Measurements from ENCODE around the gene PLPP2. TPM values are rescaled to one million over a fixed set of nuclear protein-coding genes. Genes with fewer than 3 reads are reported as not detected.

PLPP2 gene
- total RNA-seq, 1 donor from 2014 or later = 224 TPM

GRCh38 chr19:315811-316210 is 24.6 kb upstream of the PLPP2 start:
- DNase-seq (ENCODE audit: low spot score) = no peak

DNA sequence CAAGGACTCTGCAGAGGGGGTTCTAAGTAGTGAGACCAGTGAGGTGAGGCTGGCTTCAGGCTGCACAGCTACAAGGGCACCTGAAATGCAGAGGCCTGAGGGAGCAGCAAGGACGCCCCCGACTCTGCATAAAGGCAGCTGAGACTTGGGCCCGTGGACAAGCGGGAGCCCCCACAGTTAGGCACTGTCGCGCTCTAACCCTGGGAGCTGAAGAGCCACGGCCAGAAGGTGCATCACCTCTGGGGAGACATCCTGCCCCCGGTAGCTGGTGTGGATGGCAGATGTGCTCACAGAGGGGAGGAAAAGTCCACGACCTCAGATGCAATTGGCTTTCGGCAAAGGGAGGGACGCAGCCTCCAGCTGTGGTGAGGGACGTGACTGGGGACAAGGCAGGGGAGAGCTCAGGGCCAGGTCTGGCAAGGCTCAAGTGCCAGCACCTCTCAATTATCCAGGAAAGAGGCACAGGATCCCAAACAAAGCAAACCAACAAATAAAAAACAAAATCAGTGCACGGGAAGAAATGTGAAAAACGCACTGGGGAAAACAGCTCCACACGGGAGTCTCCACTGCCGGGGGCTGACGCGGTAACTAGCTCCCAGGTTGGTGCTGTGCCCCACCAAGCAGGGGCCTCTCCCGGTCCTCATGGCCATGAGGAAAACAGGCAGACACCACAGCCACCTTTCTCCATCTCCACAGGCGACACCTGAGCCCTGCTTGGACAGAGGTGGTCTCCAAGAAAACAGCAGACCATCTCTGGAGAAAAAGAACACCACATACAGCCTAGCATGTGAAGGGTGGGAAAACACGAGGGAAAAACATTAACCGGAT is 23.0 kb upstream of the PLPP2 start:
- DNase-seq (ENCODE audit: low spot score) = no peak

DNA sequence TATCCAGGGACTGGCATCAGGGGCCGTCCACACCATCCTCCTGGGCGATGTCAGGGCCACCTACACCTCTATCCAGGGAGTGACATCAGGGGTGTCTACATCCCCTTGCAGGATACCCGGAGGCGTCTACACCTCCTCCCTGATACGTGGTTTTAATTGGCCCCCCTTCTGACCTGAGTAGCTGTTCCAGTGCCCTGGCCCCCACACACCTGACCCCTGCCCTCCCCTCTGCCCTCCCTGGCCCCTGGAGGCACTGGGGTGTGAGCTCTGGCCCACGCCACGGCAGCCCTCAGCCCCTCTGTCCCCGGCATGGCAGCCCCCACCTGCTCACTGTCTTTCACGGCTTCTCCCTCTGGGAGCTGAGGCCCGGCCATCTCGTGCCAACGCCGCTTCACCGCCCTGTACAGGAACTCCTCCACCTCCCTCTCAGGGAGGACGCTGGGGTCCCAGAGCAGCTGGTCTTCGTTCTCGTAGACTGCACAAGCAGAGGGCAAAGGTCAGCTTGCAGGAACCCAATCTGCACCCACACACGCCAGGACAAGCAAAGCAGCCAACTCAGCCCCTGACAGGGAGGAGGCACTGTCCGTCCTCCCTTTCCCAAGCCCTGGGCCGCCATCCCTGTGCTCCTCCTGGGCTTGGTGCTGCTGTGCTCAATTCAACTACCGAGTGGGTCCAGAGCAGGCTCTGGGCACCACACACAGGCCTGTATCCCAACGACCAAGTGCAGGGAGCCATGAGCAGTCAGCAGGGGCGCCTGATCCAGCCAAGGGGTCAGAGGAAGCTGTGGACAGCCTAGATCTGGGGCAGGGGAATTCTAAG is 22.2 kb upstream of the PLPP2 start:
- DNase-seq (ENCODE audit: low spot score) = no peak

DNA sequence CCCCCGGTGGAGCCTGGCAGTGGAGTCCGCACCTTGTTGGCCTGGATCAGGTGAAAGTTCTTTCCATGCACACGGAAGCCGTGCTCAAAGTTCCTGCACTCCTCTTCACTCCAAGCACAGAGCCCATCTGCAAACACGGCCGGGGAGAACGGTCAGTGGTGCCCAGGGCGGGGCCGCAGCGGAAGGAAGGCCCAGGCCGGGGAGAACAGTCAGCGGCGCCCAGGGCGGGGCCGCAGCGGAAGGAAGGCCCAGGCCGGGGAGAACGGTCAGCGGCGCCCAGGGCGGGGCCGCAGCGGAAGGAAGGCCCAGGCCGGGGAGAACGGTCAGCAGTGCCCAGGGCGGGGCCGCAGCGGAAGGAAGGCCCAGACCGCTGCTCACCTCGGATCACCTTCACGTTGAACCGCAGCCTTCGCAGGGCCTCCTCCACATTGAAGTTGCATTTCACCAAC is 20.6 kb upstream of the PLPP2 start:
- DNase-seq (ENCODE audit: low spot score) = no peak

- no peak for DNase-seq (ENCODE audit: low spot score)
These were observed 19.7 kb upstream of the PLPP2 start for GRCh38 chr19:310781-311496.

- DNase-seq (ENCODE audit: low spot score) = no peak
These were observed 19.0 kb upstream of the PLPP2 start for GRCh38 chr19:310141-310651.

GRCh38 chr19:309206-309565 is 18.0 kb upstream of the PLPP2 start:
- DNase-seq (ENCODE audit: low spot score) = no peak

- DNase-seq (ENCODE audit: low spot score) = no peak
These were observed 17.4 kb upstream of the PLPP2 start for GRCh38 chr19:308471-309205.

DNA sequence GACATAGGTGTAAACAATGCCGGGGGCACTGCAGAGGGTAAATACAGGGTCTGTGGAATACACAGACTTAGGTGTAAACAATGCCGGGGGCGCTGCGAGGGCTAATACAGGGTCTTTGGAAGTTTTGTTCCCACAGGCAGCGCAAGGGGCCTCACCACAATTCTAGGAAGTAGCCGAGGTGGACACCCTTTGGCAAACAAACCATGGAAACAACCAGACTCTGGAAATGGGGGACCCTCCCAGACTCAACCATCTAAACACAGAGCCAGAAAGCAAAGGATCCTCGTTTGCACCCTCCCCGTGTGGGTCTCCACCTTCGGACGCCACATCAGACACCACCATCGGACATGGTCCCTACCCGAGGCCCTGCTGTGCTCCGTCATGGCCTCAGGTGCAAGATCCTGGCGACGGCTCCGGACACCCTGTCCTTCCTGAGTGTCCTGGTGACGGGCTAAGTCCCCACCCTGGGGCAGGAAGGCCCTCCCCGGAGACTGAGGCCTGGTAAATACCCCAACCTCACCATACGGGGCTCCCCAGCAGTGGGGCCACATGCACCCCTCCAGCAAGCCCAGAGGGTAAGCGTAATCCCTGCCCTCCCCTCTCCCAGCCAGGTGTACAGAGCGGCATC is 16.7 kb upstream of the PLPP2 start:
- DNase-seq (ENCODE audit: low spot score) = no peak

- DNase-seq (ENCODE audit: low spot score) = no peak
These were observed 15.9 kb upstream of the PLPP2 start for GRCh38 chr19:307111-307531.

DNA sequence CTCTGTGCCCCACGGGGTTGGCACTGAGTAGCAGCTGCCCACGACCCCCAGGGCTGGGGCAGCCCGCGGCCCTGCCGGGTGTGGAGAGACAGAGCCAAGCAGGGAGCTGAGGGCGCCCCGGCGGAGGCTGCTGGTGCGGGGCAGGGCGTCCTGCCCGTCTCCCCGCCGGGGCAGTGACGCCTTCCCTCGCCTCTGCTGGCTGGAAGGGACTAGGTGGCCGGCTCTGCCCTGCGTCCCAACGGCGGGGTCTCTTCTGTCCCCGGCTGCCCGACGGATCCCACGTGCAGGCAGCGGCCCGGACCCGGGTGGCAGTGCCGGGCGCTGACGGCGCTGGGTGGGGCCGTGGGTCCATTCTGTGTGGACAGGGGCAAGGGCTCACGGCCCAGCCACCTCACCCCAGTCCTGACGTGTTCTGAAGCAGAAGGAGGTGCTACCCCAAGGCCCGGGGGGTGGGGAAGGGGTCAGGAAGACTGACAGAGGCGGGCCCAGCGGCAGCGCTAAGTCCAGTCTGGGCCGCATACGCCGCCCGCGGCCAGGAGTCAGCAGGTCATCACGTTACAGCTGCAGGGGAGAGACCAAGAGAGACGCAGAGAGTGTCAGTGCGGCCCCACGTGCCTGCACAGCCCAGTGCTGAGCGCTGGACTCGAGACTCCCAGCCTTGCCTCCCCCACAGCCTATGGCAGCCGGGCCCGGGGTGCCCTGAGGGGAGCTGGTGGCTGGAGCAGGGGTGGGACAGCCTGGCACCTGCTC is 15.1 kb upstream of the PLPP2 start:
- no peak for DNase-seq (ENCODE audit: low spot score)

DNA sequence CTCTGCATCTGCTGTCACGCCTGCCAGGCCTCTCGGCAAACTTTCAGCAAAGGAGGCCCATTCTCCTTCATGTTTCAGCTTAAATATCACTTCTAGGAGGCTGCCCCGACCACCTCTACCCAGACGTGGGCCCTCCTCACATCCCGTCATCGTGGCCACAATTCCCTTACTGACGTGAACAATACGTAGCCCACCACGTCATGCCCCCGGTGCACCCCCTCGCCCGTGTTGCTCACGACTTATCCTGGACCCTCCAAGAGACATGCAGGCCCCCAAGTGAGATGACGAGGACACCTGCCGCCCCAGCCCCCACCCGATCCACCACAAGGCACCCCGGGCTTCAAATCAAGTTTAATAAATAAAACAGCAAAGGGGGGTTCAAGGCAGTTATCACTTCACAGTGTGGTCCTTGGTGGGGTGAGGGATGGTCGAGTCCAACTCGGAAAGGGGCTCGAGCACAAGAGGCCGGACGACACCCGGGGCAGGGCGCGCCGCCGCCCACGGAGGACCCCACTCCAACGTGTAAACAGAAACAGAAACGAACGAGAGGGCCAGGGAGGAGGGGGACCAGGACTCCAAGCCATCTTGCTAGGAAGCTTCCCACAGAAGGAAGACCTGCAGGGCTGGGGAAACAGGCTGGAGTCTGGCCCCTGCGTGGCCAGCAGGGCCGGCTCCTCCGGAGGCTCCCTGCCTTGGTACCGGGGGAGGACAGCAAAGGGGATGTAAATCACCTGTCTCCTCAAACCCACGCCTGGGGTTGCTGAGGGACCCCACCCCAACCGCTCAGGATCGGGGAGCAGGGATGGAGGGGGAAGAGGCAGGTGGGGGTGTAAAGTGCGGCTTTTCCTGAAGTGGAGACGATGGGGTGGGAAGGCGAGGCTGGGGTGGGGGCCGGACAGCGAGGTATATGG is 14.3 kb upstream of the PLPP2 start:
- no peak for DNase-seq (ENCODE audit: low spot score)

DNA sequence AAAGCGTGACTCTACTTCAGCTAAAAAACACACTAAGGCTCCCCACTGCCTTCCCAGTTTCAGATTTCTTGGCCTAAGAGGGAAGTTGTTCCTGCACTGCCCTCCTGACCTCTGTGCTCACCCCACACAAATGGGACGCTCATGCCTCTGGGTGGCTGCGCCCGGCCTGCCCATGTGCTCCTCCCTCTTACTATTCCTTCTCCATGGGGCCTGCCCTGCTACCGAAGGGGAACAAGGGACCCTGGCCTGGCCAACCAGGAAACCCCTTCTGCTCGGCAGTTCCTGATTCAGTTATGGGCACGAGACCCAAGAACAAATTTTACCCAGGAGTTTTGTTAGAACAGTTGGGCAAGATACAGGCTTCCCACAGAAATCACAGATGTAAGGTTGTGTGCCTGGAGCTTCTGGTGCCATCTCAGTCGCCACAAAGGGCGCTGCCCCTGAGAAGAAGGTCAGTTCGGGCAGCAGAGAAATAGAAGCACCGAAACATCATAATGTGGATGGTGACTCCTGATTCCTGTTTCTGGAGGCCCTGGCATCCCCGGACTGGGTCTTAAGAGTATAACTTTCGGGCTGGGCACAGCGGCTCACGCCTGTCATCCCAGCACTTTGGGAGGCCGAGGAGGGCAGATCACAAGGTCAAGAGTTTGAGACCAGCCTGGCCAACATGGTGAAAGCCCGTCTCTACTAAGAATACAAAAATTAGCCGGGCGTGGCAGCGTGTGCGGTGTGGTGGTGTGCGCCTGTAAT is 5.4 kb upstream of the PLPP2 start:
- DNase-seq (ENCODE audit: low spot score) = no peak

GRCh38 chr19:295687-296370 is 4.6 kb upstream of the PLPP2 start:
- DNase-seq (ENCODE audit: low spot score) = no peak

DNA sequence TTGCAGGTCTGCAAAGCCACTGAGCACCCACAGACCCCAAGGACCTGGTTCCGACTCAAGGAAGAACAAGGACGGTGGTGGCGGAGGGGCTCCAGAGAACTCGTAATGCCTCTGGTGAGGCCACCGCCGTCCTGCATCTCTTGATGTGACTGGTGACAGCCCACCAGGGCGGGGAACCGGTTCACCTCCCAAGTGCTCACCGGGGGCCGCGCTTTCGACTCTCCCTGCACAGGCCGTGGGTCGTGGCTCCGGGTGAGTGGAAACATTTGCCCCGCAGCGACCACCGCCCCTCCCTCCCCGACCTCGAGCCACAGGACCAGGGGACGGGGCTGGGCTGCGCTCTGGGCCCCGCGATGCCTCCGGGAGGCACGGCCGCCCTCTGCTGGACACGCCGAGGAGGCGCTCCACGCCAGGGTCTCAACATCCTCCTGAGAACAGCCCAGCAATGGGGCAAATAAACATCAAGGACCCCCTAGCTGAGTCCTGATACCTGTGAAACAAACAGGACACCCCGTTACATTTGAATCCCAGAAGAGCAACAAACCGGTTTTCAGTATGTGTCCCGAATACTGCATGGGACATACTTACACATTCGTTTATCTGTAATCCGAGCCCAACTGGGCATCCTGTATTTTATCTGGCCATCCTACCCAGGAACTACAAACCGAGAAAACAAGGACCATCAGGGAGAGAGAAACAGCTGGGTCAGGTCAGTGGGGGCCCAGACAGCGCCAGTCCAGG is 3.9 kb upstream of the PLPP2 start:
- no peak for DNase-seq (ENCODE audit: low spot score)

DNA sequence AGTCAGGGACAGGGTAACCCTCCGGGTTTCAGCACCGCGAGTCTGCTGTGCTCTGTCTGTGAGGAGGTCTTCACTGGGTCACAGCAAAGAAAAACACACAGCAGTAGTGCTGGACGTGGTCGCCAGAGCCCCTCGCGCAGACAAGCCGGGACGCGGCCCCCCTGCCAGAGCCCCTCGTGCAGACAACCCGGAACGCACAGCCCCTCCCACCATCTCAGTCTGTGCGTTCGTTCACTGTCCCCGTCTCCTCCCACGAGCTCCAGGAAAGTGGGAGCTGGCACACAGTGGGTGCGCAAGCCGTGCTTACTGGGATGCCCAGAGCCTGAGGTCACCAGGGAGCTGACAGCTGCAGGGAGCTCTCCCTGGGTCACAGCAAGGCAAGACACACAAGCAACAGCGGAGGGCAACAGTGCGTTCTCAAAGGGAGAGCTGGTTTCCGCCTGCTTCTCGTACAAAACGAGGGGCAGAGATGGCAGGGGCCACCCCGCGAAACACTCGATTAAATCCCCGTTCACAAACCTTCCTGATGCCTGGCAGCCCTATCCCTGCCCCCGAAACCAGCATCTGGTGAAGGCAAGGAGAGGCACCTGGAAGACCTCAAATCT is 3.2 kb upstream of the PLPP2 start:
- no peak for DNase-seq (ENCODE audit: low spot score)

Data from mucosa of gallbladder (tissue), 1 donor.